Activated CD4-positive, alpha-beta T cell treated with anti-CD3 and anti-CD28 coated beads for 24 hours (primary cell): ENCODE measurements around the gene AK8.

Experiments used
- DNase-seq, 2 donors: peaks; one replicate each; pipeline ENCODE4 v3.0.0-alpha.2; 2020; ENCODE audit warnings: low read depth in 2 of 2

AK8 gene

GRCh38 chr9:132887181-132888120, 9.4 kb upstream of the AK8 start:
- DNase-seq = no peak

GRCh38 chr9:132886334-132886725, 8.2 kb upstream of the AK8 start:
- DNase-seq = no peak

- DNase-seq = no peak
Observed at GRCh38 chr9:132885720-132886333, 7.7 kb upstream of the AK8 start.

GRCh38 chr9:132883349-132884294, 5.5 kb upstream of the AK8 start:
- DNase-seq = no peak

- no peak for DNase-seq
Observed at GRCh38 chr9:132882616-132883015, 4.5 kb upstream of the AK8 start.

- no peak for DNase-seq
Observed at GRCh38 chr9:132881826-132882225, 3.7 kb upstream of the AK8 start.

GRCh38 chr9:132880324-132880661, 2.2 kb upstream of the AK8 start:
- DNase-seq = no peak

GRCh38 chr9:132879457-132880323, 1.6 kb upstream of the AK8 start:
- DNase-seq = no peak

GRCh38 chr9:132878695-132879456, 792 bp upstream of the AK8 start, which contains the start of gene SPACA9:
SPACA9 (plus strand) TSS chr9:132878898; CDS start chr9:132883948, 5,050 bp downstream.
- DNase-seq = peak in 1 of 2 donors; percentile 15

- no peak for DNase-seq
Observed at GRCh38 chr9:132877458-132877823, 643 bp downstream of the AK8 start.

GRCh38 chr9:132876849-132877248, 1.2 kb downstream of the AK8 start:
- DNase-seq = no peak

GRCh38 chr9:132875159-132875558, 2.9 kb downstream of the AK8 start:
- DNase-seq = no peak

GRCh38 chr9:132873403-132873802, 4.7 kb downstream of the AK8 start:
- no peak for DNase-seq

- DNase-seq = no peak
Observed at GRCh38 chr9:132869266-132869665, 8.8 kb downstream of the AK8 start.

- no peak for DNase-seq
Observed at GRCh38 chr9:132866898-132867297, 11.2 kb downstream of the AK8 start.

- DNase-seq = no peak
Observed at GRCh38 chr9:132864691-132865090, 13.4 kb downstream of the AK8 start.

- DNase-seq = no peak
Observed at GRCh38 chr9:132864277-132864676, 13.8 kb downstream of the AK8 start.

GRCh38 chr9:132863096-132863495, 15.0 kb downstream of the AK8 start:
- no peak for DNase-seq

- DNase-seq = no peak
Observed at GRCh38 chr9:132862533-132862932, 15.6 kb downstream of the AK8 start.

GRCh38 chr9:132861666-132862065, 16.4 kb downstream of the AK8 start:
- no peak for DNase-seq
